Stimulated activated CD8-positive, alpha-beta memory T cell treated with anti-CD3 and anti-CD28 coated beads, Interleukin-2, amount 100 ng/mL, for 48 hours (primary cell): ENCODE data around the gene GH1.
"Not testable (repeated sequence)": the region's sequence is repeated elsewhere in the genome, so short reads cannot be mapped to it uniquely, and the experiment has no call there.

Source experiments
- DNase-seq, 2 donors: peaks; one replicate each; pipeline ENCODE4 v3.0.0-alpha.2; 2020; ENCODE audit warnings: low read depth in 2 of 2

GH1 gene

DNA sequence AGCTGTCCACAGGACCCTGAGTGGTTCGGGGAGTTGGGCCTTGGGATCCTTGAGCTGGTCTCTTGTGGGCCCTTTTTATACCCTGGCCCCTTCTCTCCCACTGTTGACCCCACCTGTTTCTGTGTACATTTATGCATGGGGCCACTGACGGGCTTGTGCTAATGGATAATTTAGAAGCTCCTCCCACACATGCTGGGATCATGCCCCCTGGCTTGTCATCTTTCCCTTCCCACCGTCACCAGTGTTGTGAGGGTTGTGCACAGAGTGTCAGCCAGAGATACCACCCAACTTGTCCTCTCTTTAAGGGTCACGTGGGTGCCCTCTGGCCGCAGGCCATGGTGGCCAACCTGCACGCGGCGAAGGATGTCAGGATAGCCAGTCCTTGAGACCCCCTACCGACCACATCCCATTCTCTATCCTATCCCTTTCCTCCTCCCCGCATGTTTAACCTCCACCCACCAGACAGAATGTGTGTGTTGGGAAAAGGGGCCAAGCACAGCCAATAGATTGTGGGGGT is at the start of gene GH1:
GH1 (minus strand) TSS at position 51 of the 517 bp plus-strand sequence. CDS start 63 bp downstream, outside the sequence.
- DNase-seq = not testable (repeated sequence)

DNA sequence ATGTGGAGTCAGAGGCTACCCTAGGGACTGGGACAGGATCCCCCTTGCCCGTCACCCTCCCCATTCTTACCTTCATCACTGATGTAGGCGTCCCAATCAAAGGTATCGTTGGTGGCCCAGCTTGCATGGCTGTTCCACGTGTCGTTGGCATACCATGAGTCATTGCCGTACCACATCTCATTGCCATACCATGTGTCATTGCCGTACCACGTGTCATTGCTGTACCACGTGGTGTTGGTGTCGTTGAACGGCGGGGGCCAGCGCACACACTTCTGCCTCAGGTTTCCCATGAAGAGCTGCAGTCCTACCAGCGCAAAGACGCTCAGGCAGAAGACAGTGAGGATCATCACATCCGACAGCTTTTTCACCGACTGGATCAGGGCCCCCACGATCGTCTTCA is 49.3 kb upstream of the GH1 start:
- no peak for DNase-seq

DNA sequence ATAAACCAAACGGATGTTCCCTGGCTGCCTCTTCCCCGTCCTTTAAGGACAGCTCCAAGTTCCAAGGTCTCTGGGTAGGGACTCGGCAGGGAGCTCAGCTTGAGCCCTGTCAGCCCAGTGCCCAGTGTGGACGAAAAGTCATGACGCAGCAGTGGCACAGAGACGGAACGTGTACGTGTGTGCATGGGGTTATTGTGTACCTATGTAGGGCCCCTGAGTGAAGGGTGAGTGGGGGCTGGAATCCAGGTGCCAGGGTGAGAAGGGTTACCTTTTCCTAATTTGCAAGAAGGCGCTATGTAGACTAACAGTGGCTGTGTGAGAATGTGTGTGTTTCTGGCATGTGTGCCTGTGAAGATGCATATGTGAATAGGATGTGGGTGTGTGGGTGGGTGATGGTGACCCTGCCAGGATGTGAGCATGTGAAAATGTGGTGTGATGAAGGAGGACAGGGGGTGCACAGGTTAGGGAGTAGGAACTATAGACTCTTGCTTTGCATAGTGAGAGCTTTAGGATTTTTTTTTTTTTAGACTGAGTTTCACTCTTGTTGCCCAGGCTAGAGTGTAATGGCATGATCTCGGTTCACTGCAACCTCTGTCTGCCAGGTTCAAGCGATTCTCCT is 48.1 kb upstream of the GH1 start:
- no peak for DNase-seq

DNA sequence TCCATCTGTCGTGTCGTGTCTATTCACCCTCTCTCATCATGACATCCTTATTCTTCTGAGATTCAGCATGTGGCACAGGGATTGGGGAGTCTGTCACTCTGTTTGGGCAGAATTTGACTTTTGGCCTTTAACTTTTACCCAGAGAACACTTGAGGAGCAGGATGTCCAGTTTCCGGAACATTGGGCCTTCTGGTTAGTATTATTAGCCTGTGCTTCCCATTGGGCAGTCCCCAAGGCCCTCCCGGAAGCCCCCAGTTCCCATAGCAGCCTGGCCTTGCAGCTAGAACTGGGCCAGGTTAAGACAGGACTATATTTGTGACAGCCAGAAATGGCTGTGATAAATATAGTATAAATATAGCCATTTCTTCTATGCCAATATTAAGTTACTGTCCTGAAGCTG is 44.5 kb upstream of the GH1 start:
- DNase-seq = no peak

DNA sequence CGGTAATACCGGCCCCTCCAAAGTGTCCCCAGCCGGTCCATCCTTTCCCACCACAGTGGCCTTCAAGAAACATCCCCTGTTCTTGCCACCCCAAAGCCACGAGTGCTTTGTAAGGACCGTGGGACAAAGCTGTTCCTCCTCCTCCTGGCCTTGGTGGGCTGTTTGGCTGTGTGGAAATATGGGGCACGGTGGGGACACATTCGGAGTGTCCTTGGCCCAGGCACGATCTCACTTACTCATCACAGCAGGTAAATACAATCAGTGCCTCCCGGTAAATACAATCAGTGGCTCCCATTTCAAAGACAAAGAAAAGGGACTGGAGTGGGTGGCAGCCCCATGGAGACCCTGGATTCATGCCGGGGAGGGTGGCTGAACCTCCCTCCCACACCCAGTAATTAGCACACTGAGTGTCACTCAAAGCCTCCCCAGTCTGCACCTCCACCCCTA is 43.7 kb upstream of the GH1 start:
- no peak for DNase-seq

DNA sequence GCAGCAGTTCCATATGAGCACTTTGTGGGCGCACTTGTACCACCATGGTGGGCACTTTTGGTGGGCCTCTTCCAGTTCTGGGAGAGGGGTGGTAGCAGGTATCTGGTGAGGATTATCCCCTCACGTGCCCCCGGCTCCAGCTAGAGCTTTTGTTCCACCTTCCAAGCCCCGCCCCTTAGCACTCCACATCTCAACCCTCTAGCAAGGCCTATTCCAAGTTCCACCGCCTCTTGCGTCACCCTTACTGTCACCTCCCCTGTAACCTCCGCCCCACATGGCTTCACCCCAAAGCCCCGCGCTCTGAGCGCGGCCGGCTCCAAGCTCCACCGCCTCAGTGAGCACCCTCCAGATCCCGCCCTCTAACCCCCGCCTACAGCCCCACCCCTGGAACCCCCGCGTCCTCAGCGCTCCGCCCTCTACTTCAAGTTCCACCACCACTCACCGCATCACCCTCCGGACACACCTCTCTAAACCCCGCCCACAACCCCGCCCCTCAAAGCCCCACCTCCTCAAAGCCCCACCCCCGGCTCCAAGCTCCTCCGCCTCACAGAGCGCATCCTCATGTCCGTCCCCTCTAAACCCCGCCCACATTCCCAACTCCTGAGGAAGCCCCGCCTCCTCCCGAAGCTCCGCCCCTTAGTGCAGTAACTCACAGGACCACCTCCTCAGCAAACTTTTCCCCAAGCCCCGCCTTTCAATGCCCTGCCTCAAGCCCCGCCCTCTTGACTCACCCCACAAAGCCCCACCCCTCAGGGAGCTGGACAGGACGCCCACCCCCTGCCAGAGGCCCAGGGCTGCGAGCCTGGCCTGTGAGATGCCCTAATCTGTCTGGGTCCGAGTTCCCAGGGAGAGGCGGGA is 42.9 kb upstream of the GH1 start:
- peak in 1 of 2 donors; percentile 55 for DNase-seq

DNA sequence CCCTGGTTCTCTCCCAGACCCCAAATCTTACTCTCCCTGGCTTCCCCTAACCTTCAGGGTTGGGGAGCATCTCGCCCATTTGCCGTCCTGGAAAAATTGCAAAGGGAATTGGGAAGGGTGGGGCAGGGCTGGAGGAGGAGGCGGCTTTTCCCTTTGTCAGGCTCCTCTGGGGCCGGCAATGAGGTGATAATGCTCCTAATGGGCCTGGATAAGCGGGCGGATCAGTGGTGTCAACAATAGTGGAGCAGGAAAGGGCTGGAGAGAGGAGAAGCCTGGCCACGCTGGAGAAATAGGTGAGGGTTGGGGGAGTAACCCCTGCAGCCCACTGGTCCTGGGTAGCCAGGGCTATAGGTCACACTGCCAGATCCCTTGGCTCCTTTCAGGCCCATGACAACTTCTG is 41.8 kb upstream of the GH1 start:
- no peak for DNase-seq

DNA sequence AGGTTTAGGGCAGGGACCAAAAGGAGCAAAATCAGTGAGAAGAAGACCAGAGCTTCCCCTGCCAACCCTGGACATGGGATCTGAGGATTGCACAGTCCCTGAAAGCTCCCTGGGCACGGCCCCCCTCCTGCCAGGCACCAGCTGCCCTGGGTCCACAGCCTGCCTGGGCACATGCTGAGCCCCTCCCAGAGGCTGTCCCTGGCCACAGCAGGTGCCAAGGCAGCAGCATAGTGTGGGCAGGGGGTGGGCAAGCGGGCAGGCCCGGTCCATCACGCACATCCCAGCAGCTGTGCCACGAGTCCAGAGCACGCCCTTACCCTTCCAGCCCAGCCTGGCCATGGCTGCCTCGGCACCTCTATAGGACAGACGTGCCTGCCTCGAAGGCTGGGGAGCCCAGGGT is 41.4 kb upstream of the GH1 start:
- no peak for DNase-seq

DNA sequence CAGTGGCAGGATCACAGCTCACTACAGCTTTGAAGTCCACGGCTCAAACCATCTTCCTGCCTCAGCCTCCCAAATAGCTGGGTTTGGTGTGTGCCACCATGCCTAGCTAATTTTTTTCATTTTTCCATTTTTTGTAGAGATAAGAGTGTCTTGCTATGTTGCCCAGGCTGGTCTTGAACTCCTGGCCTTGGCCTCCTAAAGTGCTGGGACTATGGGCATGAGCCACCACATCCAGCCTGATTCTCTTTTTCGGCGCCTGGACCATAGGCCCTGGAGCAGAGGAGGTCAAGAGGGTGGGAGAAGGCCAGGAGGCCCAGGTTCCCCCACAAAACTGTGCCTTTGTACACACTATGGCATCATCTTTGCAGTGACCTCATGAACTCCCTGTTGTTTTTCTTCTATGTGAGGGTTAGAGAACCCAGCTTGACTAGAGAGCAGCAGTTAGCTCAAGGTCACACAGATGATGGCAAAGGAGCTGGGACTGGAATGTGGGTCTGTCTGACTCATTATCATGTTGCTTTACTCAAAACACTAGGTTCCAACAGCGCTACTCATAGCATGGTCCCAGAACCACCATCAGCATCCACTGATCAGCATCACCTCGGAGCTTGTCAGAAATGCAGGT is 37.8 kb upstream of the GH1 start:
- no peak for DNase-seq

DNA sequence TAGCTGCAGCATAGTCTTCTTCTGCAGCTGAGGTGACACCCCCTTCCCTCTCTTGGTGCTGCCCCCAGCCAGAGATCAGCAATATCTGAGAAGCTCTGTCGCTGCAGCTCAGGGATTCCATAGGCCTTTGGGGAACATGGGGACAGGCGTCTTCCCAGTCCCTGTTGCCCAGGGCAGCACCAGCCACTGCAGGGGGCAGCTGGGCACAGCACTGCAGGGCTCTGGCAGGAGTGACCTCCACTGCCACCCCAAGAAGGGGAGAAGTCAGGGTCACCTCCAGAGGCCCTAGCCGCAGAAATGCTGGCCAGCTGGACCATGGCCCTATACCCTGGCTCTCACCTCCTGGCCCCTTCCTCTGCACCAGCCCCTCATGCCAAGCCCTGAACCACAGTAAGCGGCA is 37.2 kb upstream of the GH1 start:
- no peak for DNase-seq

DNA sequence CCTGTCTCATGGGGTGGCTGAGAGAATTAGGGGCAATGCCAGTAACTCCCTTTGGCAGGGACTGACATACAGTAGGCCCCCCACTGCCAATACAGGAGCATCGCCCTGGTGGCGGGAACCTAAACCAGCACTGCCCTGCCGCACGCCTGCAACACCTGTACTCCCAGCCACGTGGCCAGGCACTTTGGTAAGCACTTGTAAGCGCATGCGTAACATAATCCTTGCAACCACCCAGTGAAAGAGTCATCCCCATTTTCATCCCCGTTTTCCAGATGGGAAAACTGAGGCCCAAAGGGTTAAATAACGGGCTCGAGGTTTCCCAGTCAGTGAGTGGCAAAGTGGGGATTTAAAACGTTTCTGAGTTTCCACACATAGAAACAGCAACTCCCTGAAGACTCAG is 36.6 kb upstream of the GH1 start:
- no peak for DNase-seq

DNA sequence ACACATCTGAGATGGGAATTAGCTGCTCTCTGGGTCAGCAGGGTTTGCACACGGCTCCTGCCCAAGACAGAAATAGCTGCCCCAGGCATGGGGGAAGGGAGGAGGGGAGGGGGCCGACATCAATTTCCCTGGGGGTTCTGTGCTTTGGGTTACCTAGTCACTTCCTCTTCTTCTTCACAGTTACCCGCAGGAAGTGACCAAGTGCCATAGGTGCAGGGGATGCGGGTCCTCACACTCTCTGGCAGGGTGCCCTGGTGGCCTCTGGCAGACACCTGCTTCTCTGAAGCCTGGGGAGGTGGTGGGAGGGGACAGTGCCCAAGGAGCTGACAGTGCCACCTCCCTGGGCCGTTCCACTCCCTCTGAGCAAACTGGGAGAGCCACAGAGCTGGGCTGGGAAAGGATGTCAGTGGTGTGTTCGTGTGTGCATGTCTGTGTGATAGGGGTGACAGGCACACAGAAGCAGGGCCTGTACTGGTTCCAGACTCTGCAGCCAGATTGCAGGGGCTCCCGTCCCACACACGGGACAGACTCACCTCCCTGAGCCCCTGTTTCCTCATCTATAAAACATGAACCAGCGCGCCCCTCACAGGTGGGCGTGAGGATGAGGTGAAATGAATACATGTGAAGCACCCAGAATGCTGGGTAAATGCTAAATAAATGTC is 35.9 kb upstream of the GH1 start:
- no peak for DNase-seq

DNA sequence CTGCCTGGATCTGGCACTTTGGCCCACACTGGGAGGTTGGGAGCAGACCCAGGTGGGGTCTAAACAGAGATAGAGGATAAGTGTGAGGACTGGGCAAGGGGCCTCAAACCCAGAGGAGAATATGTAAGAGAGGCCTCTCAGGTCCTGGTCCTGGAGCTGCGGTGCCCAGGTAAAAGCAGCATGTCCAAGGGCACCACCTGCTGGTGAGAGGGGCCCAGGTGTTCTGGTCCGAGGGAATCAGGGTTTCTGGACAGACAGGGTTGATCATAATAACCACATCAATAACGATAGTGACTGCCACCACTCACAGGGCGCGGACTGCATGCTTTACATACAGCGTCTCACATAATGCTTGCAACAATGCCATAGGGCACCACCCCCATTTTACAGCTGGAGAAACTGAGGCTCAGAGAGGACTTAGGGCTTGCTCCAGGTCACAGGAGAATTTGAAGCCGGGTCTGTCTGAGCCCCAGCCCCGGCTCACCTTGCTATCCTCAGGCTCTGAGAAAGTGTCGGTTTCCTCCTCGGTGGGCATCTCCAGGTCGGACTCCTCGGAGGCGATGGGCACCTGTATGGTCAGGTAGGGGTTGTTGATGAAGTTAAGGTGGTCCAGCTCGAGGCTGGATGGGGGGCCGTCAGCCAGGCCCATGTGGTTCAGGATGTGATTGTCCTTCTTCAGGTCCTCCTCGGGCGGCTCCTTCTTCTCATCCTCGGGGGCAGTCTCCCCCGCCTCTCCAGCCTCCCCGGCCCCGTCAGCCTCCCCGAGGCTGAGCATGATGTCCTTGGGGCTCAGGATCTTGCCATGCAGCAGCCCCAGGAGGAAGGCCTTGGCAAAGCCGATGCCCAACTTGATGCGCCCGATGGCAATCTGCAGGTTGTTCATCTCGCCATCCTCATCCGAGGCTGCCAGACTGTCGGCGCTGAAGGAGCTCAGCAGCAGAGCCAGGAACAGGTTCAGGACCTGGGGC is 32.6 kb upstream of the GH1 start:
- no peak for DNase-seq

DNA sequence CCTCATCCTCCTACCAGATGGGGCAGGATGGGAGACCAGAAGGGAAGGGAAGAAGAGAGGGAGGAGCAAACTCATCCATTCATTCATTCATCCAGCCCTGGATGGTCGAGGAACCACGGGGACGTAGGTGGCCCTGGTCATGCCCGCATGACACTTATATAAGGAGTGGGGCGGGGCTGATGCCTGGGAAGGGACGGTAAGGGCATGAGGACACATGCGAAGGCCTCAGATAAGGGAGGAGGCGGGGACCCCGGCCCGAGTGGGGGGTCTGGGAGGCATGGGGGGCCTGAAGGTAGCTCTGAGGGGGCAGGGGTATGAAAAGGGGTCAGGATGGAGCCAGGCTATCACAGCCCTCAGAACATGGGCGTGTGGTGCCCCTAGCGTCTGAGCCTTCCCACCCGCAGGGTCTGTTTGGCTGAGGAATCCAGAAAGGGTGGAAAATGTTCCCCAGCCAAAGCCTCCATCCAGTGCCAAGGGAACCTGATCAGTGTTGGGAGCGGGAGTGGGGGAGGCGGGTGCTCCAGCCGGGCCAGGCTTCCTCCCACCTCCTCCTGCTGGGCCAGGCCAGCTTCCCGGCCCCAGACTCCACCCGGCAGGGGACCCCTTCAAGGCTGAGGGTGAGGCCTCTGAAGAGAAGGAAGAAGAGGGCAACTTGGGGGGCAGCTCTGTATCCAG is 31.1 kb upstream of the GH1 start:
- DNase-seq = no peak

DNA sequence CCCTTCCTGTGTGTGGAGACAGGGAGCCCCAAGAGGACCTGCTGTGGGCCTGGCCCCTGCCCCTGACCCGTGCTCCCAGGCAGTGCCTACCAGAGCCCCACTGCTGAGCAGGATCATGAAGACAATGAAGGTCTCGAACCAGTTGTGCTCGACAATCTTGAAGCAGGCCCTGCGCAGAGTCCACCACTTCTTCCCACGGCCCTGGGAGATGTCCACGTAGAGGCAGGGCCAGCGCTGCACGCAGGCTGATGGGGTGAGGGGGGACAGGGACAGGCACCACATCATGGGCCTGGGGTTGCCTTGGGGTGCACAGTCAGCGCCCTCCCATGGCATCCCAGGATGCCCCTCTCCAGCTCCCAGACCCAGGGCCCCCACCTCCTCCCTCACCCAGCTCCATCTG is 29.9 kb upstream of the GH1 start:
- DNase-seq = no peak

DNA sequence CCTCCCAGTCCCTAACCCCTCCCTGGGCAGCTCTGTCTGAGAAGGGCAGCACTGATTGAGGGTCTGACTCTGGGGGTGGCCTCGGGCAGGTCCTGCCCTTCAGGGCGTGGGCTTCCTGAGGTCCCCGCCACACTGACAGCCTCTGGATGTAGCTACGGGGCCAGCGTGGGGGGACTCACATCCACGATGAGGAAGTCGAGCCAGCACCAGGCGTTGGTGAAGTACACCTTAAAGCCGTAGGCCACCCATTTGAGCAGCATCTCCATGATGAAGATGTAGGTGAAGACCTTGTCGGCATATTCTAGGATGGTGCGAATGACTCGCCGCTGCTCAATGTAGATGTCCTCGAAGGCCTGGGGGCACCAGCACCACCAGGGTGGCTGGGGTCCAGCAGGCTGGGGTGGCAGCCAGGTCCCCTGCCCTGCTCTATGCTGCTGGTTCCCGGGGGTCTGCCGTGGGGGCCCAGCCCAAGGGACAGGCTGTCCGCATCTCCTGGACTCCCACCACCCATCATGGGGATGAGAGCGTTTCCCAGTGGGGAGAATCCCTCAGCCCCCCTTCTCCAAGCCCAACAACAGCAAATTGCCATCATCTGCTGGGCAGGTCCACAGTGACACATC is 29.2 kb upstream of the GH1 start:
- DNase-seq = no peak

DNA sequence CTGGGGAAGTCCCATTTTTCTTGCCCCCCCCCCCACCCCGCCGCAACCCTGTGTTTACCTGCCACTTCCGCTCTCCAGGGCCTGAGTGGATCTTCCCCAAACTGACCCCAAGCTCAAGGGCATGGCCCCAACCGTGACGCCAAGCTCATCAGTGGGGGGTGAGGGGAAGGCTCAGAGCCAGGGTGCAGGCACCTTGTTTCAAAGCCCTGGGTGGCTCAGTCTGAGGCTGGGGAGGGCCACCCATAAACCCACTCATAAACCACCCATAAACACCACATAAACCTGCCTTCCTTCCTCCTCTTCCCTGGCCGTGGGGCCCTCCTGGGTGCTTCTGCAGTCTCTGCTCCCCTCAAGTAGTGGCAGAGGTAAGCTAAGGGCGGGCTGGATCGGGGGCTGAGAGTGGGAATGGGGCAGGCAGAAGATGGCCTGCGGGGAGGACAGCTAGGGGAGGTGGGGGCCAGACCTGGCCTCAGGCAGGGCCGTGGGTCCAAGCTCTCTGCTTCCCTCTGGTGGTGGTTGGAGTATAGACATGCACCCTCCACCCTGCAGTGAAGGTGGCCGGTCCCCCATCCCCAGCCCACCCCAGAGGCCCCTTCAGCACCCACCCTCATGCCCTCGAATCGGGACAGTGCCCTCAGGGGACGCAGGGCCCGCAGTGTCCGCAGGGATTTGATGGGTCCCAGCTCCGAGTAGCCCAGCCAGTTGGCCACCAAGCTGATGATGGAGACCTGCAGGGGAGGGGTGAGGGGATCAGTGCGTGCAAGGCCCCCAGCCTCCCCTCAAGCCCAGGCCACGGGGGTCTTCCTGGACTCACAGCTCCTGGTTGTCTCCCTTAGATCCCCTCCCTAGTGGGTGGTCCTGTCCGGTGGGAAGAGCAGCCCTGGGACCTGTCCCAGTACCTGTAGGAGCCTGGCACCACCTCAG is 28.1 kb upstream of the GH1 start:
- DNase-seq = peak; percentile 36 to 52

DNA sequence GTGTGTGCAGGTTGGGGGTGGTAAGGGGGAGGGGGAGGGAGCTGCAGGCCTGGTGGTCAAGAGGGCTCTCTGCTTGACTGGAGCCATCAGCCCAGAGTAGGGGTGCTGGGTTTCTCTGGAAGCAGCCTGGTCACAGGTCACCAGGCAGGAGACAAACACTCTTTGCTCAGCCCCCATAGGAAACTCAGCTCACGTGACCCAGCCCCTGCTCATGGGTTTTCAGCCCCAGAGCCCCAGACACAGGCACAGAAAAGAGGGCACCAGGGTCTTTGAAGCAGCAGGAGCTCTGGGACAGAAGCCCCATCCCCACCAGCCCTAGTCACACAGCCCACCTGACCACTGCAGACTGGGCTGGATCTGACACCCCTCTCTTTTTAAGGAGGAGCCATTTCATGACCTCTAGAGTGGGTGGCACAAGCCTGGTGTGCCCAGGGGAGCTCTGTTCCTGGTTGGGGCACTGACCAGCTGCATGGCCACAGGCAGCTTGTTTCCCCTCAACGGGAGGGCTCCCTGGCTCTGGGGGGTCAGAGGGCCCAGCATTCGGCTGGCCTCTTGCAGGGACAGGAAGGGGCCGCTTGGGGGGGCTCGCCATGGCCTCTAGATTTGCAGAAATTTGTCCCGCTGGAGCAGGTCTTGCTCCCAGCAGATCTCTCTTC is 27.3 kb upstream of the GH1 start:
- DNase-seq = no peak
